ENCODE measurements around the gene MRPS6.
A peak's percentile ranks its signal among the peaks of the same experiment; 100 is the strongest.

MRPS6 gene
- total RNA-seq = 8.2 to 38.8 reads per million in 2 donors

GRCh38 chr21:34073032-34073748 is at the start of gene MRPS6, which contains the start of gene SLC5A3:
MRPS6 (plus strand) TSS chr21:34073578; CDS start chr21:34073701, 123 bp downstream.
SLC5A3 (plus strand) TSS chr21:34073578; CDS start chr21:34095199, 21,621 bp downstream.
- DNase-seq = peak; percentile 71

GRCh38 chr21:34023691-34024373 is 49.5 kb upstream of the MRPS6 start:
- DNase-seq = no peak

- DNase-seq = no peak
These were observed 49.0 kb upstream of the MRPS6 start for GRCh38 chr21:34024374-34024693.

- no peak for DNase-seq
These were observed 45.5 kb upstream of the MRPS6 start for GRCh38 chr21:34027721-34028461.

GRCh38 chr21:34029743-34030528 is 43.4 kb upstream of the MRPS6 start:
- peak; percentile 8 for DNase-seq

- DNase-seq = no peak
These were observed 41.5 kb upstream of the MRPS6 start for GRCh38 chr21:34031835-34032370.

- DNase-seq = no peak
These were observed 38.9 kb upstream of the MRPS6 start for GRCh38 chr21:34034369-34035014.

- DNase-seq = no peak
These were observed 37.6 kb upstream of the MRPS6 start for GRCh38 chr21:34035619-34036354.

GRCh38 chr21:34037009-34037795 is 36.2 kb upstream of the MRPS6 start:
- no peak for DNase-seq

GRCh38 chr21:34039678-34040382 is 33.5 kb upstream of the MRPS6 start:
- DNase-seq = no peak

- no peak for DNase-seq
These were observed 30.6 kb upstream of the MRPS6 start for GRCh38 chr21:34042735-34043134.

GRCh38 chr21:34043333-34043732 is 30.0 kb upstream of the MRPS6 start:
- DNase-seq = no peak

- no peak for DNase-seq
These were observed 26.5 kb upstream of the MRPS6 start for GRCh38 chr21:34046917-34047316.

- no peak for DNase-seq
These were observed 25.5 kb upstream of the MRPS6 start for GRCh38 chr21:34047835-34048234.

- no peak for DNase-seq
These were observed 21.2 kb upstream of the MRPS6 start for GRCh38 chr21:34052171-34052570.

GRCh38 chr21:34054259-34054658 is 19.1 kb upstream of the MRPS6 start:
- DNase-seq = no peak

- DNase-seq = no peak
These were observed 17.8 kb upstream of the MRPS6 start for GRCh38 chr21:34055615-34056014.

GRCh38 chr21:34061983-34062382 is 11.4 kb upstream of the MRPS6 start:
- no peak for DNase-seq

GRCh38 chr21:34065027-34065426 is 8.4 kb upstream of the MRPS6 start:
- no peak for DNase-seq

GRCh38 chr21:34071683-34072082 is 1.7 kb upstream of the MRPS6 start:
- DNase-seq = no peak
